Activated CD4-positive, alpha-beta memory T cell treated with anti-CD3 and anti-CD28 coated beads, Interleukin-2, amount 10 ng/mL, durations not matched to agents 7 days and 5 days (primary cell): ENCODE results near the gene USP17L13. TPM values are rescaled to one million over a fixed set of nuclear protein-coding genes. Genes with fewer than 3 reads are reported as not detected.
"Not testable (repeated sequence)": the region's sequence is repeated elsewhere in the genome, so short reads cannot be mapped to it uniquely, and the experiment has no call there.

Source experiments
- CTCF ChIA-PET: fragments of 350-600 bp; sonication (Branson Sonifier 250); formaldehyde crosslinking; loops from one replicate; lab custom pipeline; 2021; ENCODE audit warnings: antibody characterized with exemption, inconsistent platforms; lab: Charles Lee
- POLR2A ChIA-PET: fragments of 350-600 bp; sonication (Branson Sonifier 250); formaldehyde crosslinking; loops from one replicate; lab custom pipeline; 2021; ENCODE audit warnings: antibody characterized with exemption; lab: Charles Lee
- DNase-seq: peaks from one replicate; pipeline ENCODE4 v3.0.0-alpha.2; 2020
- H3K27ac Mint-ChIP-seq: one replicate; pipeline ENCODE4 v1.8.0; 2021; ENCODE audit warnings: mild to moderate bottlenecking, mixed read lengths
- H3K27me3 Mint-ChIP-seq: one replicate; pipeline ENCODE4 v1.8.0; 2021; ENCODE audit warnings: mixed read lengths
- H3K36me3 Mint-ChIP-seq: one replicate; pipeline ENCODE4 v1.8.0; 2021; ENCODE audit warnings: low read depth, mixed read lengths
- H3K4me1 Mint-ChIP-seq: one replicate; pipeline ENCODE4 v1.8.0; 2021; ENCODE audit warnings: mixed read lengths
- H3K4me3 Mint-ChIP-seq: one replicate; pipeline ENCODE4 v1.8.0; 2021; ENCODE audit warnings: mild to moderate bottlenecking, mixed read lengths
- H3K9me3 Mint-ChIP-seq: one replicate; pipeline ENCODE4 v1.8.0; 2021; ENCODE audit warnings: mixed read lengths
- total RNA-seq, 2 experiments: library from RNA; stranded (reverse); gene quantifications; one replicate each; pipeline ENCODE4 v1.2.3, GENCODE V29; 2021

The USP17L13 gene
- total RNA-seq, 2 experiments from 2014 or later: not detected

GRCh38 chr4:9267319-9267718 lies 42.6 kb downstream of the USP17L13 start, which contains the start of gene USP17L22:
USP17L22 (plus strand) TSS chr4:9267619; CDS start chr4:9267619, 0 bp downstream.
- POLR2A ChIA-PET, H3K27me3 Mint-ChIP-seq, H3K4me3 Mint-ChIP-seq, H3K36me3 Mint-ChIP-seq, CTCF ChIA-PET, DNase-seq, H3K27ac Mint-ChIP-seq, H3K9me3 Mint-ChIP-seq, H3K4me1 Mint-ChIP-seq: not testable (repeated sequence)

GRCh38 chr4:9271719-9272118 lies 47.0 kb downstream of the USP17L13 start:
- H3K27ac Mint-ChIP-seq, CTCF ChIA-PET, H3K36me3 Mint-ChIP-seq, H3K4me3 Mint-ChIP-seq, POLR2A ChIA-PET, H3K9me3 Mint-ChIP-seq, H3K4me1 Mint-ChIP-seq, H3K27me3 Mint-ChIP-seq: not testable (repeated sequence)
- DNase-seq: peak; percentile 20

Other genes starting within 250 kb of the USP17L13 start
- not detected for gene FAM90A26, start 54.5 kb upstream of the USP17L13 start, total RNA-seq
- gene USP17L10, start 14.2 kb upstream of the USP17L13 start, total RNA-seq: not detected
- not detected for gene USP17L11, start 9.5 kb upstream of the USP17L13 start, total RNA-seq
- not detected for gene USP17L12, start 4.7 kb upstream of the USP17L13 start, total RNA-seq
- not detected for gene USP17L15, start 9.5 kb downstream of the USP17L13 start, total RNA-seq
- gene USP17L17, start 19.0 kb downstream of the USP17L13 start, total RNA-seq: not detected
- gene USP17L18, start 23.7 kb downstream of the USP17L13 start, total RNA-seq: not detected
- gene USP17L19, start 28.5 kb downstream of the USP17L13 start, total RNA-seq: not detected
- gene USP17L20, start 33.2 kb downstream of the USP17L13 start, total RNA-seq: not detected
- gene USP17L21, start 38.0 kb downstream of the USP17L13 start, total RNA-seq: not detected
- gene USP17L22, start 42.7 kb downstream of the USP17L13 start, total RNA-seq: not detected
- gene USP17L24, start 100.3 kb downstream of the USP17L13 start, total RNA-seq: not detected
- gene USP17L25, start 105.0 kb downstream of the USP17L13 start, total RNA-seq: not detected
- not detected for gene USP17L26, start 109.8 kb downstream of the USP17L13 start, total RNA-seq
- gene USP17L5, start 114.5 kb downstream of the USP17L13 start, total RNA-seq: not detected
- not detected for gene USP17L27, start 119.3 kb downstream of the USP17L13 start, total RNA-seq
- gene USP17L28, start 124.0 kb downstream of the USP17L13 start, total RNA-seq: not detected
- not detected for gene USP17L29, start 128.7 kb downstream of the USP17L13 start, total RNA-seq
- not detected for gene USP17L30, start 138.2 kb downstream of the USP17L13 start, total RNA-seq
- not detected for gene DEFB131A, start 219.5 kb downstream of the USP17L13 start, total RNA-seq